GM19351 (cell line): ENCODE results near the gene ST3GAL3.

Experiments used
- ATAC-seq: cut with Tn5 transposase; IDR thresholded peaks from one replicate; pipeline ENCODE4 v1.9.1; 2021; ENCODE audit warnings: mild to moderate bottlenecking, moderate library complexity; ENCODE audit not compliant: unreplicated experiment

Gene ST3GAL3, protein sequence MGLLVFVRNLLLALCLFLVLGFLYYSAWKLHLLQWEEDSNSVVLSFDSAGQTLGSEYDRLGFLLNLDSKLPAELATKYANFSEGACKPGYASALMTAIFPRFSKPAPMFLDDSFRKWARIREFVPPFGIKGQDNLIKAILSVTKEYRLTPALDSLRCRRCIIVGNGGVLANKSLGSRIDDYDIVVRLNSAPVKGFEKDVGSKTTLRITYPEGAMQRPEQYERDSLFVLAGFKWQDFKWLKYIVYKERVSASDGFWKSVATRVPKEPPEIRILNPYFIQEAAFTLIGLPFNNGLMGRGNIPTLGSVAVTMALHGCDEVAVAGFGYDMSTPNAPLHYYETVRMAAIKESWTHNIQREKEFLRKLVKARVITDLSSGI

DNA sequence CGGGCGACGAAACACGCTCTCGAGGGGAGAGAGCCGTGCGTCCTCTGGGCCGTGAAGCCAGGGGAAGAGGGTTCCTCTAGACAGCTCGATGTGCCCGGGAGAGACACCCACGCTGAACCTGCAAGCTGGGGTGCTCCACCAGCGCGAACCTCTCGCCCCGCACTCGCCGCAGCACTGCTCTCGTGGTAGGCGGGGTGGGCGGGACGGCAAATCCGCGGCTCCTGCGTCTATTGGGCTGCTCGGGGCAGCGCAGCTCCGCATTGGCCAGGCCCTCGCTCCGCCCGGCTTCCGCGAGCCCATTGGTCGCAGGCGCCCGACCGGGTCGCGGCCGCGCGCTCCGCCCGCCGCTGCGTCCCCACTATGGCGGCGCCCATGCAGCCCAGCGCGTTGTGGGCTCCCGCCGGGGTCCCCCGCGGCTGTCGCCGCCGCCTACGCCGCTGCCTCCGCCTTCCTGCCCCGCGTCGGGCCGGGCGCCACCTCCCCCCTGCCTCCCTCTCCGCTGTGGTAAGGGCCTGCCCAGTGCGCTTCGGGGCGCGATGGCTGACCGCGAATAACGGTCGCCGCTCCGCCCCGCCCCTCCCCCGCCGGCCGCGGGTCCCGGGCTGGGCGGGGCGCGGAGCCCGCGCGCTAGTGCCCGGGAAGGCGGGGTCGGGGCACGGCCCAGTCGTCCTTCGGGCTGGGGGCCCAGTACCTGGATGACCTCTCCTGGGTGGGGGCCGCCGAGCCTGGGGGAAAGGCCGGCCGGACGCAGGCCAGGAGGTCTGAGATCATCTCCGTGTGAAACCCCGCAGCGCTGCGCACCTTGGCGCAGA, at the start of gene ST3GAL3:
Gene ST3GAL3, plus strand, starts transcription at position 347 of the 812 bp plus-strand sequence. CDS start 28,727 bp downstream, outside the sequence.
- peak; percentile 92 for ATAC-seq

DNA sequence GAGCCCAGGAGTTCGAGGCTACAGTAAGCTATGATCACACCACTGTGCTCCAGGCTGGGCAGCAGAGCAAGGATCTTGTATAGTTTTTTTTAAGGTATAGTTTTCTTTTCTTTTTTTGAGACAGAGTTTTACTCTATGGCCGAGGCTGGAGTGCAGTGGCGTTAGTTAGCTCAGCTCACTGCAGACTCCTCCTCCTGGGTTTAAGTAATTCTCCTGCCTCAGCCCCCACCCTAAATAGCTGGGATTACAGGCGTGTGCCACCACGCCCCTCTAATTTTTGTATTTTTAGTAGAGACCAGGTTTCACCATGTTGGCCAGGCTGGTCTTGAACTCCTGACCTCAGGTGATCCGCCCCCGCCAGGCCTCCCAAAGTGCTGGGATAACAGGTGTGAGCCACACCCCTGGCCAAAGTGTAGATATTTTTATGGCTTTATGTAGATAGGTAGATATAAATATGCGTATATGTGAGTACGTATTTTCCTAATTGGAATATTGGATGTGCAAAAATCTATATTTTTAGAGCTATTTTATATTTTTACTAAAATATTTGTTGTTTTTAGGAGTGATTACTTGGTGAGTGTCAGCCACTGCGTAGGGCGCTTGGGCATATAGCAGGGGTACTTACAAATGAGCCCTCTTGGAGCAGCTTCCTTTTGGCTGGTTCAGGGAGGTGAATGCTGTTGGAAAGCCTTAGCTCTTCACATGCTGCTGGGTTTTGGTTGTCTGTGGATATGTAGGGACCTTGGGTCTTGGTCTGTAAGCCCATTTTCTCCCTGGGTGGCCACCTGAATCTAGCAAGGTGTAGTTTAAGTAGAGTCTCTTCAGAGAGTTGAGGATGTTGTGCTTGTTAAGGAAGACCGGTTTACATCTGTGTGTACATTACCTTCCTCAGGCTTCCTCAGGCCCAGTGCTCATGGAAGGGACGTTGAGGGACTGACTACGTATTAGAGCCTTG, 47.8 kb upstream of the ST3GAL3 start:
- no peak for ATAC-seq

DNA sequence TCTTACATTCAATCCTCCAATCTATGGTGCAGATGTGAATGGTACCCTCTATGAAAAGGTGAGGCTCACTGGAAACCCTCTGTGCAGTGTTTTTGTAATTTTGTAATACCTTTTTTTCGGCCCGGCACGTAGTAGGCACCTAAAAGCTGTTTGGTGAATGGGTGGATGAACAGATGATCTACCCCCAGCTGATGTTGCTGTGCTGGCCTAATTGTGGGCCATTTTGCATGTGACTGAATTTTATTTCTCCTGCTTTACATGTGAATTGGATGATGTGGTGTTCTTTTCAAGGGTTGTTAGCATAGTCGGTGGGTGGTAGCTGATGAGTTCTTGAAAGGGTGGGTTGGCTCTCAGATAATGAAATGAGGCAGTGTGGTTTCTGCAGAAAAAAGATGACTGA, 47.0 kb upstream of the ST3GAL3 start:
- ATAC-seq: no peak

DNA sequence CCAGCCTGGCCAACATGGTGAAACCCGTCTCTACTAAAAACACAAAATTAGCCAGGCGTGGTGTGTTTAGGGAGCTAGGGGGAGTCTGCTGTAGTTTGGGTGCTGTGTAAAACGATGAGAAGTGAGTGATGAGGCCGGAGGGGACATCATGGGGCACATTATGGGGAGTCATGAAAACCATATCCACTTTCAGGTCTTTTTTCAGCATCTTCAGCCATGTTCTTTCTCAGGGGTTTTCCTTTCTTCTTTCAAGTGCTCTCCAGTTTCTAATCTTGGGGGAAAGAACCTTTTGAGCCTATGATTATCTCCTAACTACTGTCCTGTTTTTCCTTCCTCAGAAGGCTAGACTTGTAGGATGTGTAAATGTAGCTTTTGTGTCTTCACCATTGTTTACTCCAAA, 43.0 kb upstream of the ST3GAL3 start:
- no peak for ATAC-seq

DNA sequence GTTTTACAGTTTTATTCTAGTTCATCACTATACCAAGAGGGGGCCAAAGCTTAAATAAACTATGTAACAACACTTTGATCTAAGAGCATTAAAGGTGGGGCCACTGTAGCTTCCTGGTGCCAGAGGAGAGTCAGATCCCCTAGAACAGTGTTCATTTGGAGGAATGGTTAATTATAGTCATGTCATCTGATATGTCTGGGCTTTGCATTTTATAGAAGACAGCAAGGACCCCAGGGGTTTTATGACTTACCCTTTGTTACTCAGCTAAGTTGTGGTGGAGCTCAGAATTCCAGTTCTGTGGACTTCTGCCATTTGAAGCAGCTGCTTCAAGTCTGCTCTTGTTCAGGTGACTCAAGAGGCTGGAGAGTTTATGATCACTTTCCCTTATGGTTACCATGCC, 40.7 kb upstream of the ST3GAL3 start:
- no peak for ATAC-seq

DNA sequence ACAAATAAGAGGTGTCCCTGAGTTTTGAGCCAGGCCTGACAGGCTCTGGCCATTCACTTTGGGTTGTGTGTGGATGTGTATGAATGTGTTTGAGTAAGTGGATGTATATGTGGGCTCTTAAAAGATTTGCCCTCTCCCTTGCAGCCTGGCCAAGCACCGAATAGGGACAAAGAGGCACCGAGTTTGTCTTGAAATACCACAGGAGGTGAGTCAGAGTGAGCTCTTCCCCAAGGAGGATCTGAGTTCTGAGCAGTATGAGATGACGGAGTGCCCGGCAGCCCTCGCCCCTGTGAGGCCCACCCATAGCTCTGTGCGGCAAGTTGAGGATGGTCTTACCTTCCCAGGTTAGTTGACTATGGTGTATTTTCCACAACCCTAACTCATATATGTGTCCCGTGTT, 38.4 kb upstream of the ST3GAL3 start:
- ATAC-seq: no peak

DNA sequence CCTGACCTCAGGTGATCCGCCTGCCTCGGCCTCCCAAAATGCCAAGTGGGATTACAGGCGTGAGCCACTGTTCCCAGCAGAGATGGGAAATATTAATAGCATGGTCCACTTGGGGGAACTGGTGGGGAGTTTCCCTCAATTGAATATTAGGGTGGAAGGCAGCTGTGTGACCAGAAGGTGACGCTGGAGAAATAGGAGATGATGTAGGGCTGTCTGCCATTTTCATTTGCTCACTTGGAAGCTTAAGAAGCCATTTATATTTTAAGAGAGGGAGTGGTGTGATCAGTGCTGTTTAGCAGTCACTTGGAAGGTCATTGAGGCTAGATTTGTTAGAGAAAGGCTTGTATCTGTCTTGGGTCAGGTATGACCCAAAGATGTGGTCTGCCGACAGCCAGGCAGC, 37.5 kb upstream of the ST3GAL3 start:
- no peak for ATAC-seq

DNA sequence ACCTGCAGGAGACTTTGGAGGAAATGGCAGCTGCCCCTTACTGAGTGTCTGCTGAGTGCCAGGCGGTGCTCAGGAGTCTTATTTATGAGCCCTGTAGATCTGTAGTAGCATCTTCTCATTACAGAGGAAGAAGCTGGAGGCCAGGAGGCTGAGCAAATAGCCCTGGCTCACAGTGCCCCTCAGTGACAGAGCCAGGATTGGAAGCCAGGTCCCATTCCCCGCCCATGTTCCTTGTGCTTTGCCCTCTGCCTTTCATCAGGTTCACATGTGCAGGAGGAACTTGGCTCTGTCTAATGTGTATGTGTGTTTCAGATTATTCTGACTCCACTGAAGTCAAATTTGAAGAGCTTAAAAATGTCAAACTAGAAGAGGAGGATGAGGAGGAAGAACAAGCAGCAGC, 36.1 kb upstream of the ST3GAL3 start:
- no peak for ATAC-seq

DNA sequence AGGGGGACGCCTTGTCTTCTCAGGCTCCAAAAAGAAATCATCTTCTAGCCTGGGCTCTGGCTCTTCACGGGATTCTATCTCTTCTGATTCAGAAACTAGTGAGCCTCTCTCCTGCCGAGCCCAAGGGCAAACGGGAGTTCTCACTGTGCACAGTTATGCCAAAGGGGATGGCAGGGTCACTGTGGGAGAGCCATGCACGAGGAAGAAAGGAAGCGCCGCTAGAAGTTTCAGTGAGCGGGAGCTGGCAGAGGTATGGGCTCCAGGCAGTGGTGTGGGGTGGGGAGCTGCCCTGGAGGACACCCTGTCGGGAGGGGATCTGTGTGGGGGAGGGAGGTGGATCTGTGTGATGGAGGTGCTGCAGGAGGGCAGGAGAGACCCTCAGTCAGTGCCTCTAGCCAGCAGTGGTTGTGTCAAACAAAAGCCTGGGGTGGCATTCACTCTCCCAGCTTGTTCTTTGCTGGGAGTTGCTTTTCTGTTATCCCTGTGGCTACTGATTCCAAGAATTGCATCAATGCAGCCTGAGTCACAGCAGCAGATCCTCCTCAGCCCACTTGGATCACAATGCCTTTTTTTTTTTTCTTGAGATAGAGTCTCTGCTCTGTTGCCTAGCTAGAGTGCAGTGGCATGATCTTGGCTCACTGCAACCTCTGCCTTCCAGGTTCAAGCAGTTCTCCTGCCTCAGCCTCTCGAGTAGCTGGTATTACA, 35.6 kb upstream of the ST3GAL3 start:
- ATAC-seq: no peak

DNA sequence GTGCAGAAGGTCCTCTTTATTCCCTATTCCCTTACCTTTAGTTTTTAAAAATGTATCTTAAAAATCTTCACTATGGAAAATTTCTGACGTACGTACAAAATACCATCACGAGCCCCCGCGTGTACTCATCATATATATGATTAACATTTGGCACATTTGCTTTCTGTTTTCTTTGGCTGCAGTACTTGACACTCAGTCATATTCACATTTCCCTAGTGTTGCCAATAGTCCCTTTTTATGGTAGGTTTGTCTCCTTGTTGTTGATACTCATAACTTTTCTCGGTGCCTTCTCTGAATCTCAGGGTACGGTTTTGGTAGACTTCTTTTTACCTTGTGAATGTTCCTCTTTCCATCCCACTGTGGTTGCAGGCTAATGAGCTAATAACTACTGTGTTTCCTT, 34.1 kb upstream of the ST3GAL3 start:
- no peak for ATAC-seq

DNA sequence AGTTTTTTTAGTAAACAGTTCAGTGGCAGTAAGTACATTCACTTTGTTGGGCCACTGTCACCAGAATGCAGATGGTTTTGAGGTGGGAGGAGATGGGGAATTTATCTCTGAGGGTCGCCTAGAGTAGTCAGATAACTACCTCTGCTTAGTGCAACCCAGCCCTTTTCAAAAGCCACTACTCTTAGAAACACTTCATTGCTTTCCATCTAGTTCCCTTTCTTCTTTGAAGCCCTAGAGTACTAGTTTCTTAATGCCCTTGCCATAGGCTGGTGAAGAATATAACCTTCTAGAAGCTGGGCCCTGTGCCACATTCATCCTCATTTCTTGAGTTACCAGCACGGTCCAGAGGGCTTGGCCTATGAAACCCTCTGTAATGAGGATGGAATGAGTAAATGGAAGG, 28.4 kb upstream of the ST3GAL3 start:
- ATAC-seq: no peak

DNA sequence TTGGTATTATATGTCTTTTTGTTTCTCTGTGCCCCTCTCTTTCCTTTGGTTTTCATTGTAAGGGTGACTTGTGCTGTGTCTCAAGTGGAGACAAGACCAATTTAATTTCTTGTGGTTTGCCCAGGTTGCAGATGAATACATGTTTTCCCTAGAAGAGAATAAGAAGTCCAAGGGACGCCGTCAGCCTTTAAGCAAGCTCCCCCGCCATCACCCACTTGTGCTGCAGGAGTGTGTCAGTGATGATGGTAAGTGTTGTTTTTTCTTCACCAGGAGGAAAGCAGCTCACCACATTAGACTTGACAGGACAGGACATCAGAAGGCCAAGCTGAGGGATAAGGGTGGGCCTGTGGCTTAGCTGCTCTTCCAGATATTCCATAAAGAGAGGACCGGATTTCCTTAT, 23.8 kb upstream of the ST3GAL3 start:
- ATAC-seq: no peak

DNA sequence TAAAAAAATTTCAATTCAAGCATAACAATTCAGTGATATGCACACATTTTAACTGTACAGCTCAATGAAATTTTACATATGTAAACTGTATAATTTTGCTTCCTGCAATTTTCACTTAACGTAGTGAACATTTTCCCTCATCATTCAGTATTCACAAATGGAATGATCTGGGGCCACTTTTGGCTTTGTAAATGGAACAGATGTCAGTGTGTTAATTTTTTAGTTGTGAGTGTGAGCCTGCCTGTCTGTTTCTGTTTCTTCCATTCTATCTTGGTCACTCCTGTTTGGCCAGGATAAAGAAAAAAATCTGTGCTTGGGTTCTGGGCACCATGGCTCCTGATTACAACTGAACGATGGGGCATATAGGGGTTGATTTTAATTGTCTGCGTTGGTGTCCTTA, 20.5 kb upstream of the ST3GAL3 start:
- ATAC-seq: no peak

DNA sequence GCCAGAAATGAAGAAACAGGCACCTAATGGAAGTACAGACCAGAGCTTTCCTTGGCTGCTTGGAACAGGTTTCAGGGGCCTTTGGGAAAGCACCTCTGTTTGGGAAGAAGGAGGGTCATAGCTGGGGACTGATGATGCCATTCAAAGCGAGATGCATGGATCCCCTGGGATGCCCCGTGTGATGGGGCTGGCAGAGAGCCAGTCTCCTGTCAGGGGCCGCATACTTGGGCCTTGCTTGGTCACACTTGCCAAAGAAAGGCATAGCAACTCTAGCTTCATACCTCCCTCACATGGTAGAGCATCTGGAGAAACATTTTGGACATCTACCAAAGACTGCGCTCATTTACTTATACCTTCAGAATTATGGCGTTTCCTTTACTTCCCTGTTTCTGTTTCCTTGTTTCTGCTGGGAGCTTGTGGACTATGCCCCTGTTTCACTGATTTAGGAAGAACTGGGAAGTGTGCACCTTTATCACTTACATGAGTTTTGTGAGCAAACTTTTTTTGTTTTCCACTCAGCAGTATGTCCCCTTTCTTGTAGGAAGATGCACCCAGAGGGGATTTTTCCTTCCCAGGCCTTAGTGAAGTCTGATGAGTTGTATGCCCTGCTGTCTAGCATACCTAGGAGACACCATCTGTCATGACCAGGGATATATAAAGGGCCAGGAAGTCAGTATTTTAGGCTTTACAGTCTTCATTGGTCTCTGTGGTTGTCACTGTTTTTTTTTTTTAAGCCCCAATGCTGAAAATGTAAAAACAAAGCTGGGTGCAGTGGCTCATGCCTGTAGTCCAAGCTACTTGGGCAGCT, 19.8 kb upstream of the ST3GAL3 start:
- ATAC-seq: no peak

DNA sequence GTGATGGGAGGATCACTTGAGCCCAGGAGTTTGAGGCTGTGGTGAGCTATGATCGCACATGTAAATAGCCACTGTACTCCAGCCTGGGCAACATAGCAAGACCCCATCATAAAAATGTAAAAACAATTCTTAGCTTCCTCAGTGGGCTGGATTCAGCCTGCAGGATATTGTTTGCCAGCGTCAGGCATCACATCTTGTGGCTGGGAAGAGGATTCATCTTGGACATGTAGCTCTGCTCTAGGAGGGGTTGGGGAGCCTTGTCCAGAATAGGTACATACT, 19.3 kb upstream of the ST3GAL3 start:
- no peak for ATAC-seq

DNA sequence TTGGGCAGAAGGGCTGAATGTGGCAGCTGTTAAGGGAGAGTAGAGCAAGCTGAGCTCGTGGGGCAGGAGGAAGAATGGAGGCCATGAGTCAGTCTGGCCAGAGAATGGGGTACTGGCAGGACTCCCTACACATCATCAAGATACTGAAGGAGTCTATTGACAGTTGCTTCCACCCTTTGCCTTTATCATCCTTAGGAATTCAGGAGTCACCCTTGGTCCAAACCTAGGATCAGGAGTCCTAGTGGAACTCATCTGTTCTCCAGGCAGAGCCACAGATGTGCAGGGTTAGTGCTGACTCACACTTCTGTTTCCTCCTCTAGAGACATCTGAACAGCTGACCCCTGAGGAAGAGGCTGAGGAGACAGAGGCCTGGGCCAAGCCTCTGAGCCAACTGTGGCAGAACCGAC, 18.7 kb upstream of the ST3GAL3 start:
- no peak for ATAC-seq

DNA sequence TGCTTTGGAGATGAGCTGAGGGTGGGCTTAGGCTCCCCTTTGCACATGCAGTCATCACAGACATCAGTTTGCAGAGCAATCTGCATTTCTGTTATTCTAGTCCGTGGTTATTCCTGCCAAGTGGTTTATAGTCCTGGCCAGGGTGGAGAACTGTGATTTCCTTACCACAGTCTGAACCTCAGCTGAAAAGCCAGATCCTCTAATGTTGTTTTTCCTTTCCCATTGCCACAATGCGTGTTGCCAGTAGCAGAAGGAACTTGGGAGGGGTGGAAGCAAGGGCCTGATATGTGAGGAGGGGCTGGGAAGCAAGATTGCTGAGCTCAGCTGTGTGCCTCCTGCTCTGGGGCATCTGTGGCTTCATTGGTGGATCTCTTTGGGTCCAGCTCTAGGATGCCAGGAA, 18.0 kb upstream of the ST3GAL3 start:
- ATAC-seq: no peak

DNA sequence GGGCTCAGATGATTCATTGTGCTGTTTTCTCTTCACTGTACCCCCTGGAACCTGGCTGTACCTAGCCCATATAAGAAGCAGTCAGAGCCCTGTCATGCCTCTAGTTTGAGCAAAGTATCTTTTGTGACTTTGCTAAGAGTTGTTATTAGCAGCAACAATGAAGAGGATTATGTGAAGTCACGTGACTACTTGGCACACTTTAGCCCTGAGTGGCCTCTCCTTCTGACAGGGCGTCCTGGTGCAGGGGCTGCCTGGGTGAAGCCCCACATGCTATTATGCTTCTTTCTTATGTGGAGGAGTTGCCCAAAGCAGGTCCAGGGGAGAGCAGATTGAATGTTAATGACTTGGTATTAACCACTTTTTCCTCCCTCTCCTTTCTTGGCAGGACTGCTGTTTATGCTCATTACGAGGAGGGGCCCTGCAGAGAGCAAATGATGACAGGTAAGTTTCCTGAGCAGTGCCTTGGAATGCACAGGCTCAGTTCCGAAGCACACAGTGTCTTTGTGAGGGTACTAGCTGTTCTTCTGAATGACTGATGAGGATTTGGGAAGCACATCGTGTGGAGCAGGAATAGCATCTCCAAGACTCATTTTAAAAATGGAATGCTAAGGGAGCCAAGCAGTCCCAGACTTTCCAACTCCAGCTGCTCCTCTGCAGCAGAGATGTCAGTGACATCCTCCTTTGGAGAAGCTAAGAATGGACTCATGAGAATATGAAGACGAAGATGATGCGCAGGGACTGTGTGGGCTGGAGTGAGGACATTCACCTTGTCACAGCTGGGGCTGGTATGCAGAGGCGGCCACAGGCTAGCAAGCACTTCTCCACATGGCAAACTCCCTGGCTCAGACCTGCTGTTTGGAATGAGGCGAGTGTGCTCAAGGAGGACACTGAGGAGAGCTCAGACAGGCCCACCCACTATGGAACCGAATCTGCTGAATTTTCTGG, 15.2 kb upstream of the ST3GAL3 start:
- no peak for ATAC-seq

DNA sequence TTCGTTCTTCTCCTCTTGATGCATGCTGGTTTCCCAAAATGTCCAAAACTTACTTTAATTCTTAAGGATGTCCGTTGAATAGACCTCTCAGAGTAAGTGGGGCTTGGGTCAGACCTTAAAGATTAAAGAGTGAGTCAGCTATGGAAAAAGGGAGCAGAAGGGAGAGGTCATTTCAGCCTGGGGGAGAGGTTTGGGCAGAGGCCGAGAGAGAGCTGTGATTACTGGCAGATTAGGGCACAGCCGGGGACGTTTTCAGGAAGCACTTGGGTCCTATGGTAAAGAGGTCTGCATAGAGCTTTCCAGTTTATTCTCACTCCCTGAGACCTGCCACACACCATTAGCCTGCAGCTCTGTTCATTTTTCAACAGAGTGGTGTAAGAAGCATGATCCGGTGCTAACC, 14.0 kb upstream of the ST3GAL3 start:
- no peak for ATAC-seq
